ENCODE measurements around the gene SLC15A3.

SLC15A3 gene

GRCh38 chr11:60933416-60934123 lies 18.4 kb downstream of the SLC15A3 start:
- H3K27ac Mint-ChIP-seq, result no peak overlapping the region

GRCh38 chr11:60932605-60933356 lies 19.2 kb downstream of the SLC15A3 start:
- Mint-ChIP-seq H3K9me3 (no peaks in the 10 kb centered on the region), H3K4me3 (no peak overlapping the region), H3K36me3 (no peaks in the 10 kb centered on the region), H3K27ac (no peak overlapping the region), H3K4me1 (no peaks in the 10 kb centered on the region)
- no peak for ATAC-seq
- DNase-seq (ENCODE audit: low spot score in 2 of 2), result no peak

More at GRCh38 chr11:60933416-60934123, 18.4 kb downstream of the SLC15A3 start:
- Mint-ChIP-seq H3K4me3 (no peak overlapping the region), H3K9me3 (no peaks in the 10 kb centered on the region), H3K4me1 (no peaks in the 10 kb centered on the region), H3K36me3 (no peaks in the 10 kb centered on the region)
- no peak for DNase-seq (ENCODE audit: low spot score in 2 of 2)
- ATAC-seq, result no peak

- DNase-seq (ENCODE audit: low spot score in 2 of 2) (no peak), ATAC-seq (no peak)
- Mint-ChIP-seq H3K4me1 (peaks cover 8% of the 10 kb centered on the region), H3K9me3 (no peaks in the 10 kb centered on the region), H3K4me3 (no peak overlapping the region), H3K27ac (no peak overlapping the region), H3K36me3 (no peaks in the 10 kb centered on the region)
These were observed 20.1 kb downstream of the SLC15A3 start for GRCh38 chr11:60931917-60932316.

GRCh38 chr11:60930394-60930793 lies 21.6 kb downstream of the SLC15A3 start:
- no peak for ATAC-seq
- no peak for DNase-seq (ENCODE audit: low spot score in 2 of 2)
- H3K9me3 Mint-ChIP-seq, result no peaks in the 10 kb centered on the region
- H3K4me1 Mint-ChIP-seq, result peaks cover 18% of the 10 kb centered on the region
- H3K36me3 Mint-ChIP-seq, result no peaks in the 10 kb centered on the region
- H3K27ac Mint-ChIP-seq, result no peak overlapping the region
- H3K4me3 Mint-ChIP-seq, result no peak overlapping the region

- no peak overlapping the region for H3K4me3 Mint-ChIP-seq
- H3K36me3 Mint-ChIP-seq, result no peaks in the 10 kb centered on the region
- DNase-seq (ENCODE audit: low spot score in 2 of 2) (no peak), ATAC-seq (no peak)
- H3K27ac Mint-ChIP-seq, result no peak overlapping the region
- H3K9me3 Mint-ChIP-seq, result no peaks in the 10 kb centered on the region
- peaks cover 23% of the 10 kb centered on the region for H3K4me1 Mint-ChIP-seq
These were observed 22.2 kb downstream of the SLC15A3 start for GRCh38 chr11:60929764-60930163.

GRCh38 chr11:60928563-60929001 lies 23.4 kb downstream of the SLC15A3 start:
- Mint-ChIP-seq H3K36me3 (peaks cover under 1% of the 10 kb centered on the region), H3K9me3 (no peaks in the 10 kb centered on the region), H3K4me3 (no peak overlapping the region), H3K27ac (no peak overlapping the region), H3K4me1 (peaks cover 24% of the 10 kb centered on the region)
- ATAC-seq, result no peak
- no peak for DNase-seq (ENCODE audit: low spot score in 2 of 2)

- H3K4me3 Mint-ChIP-seq, result no peak overlapping the region
- no peaks in the 10 kb centered on the region for H3K9me3 Mint-ChIP-seq
- DNase-seq (ENCODE audit: low spot score in 2 of 2), result no peak
- H3K36me3 Mint-ChIP-seq, result peaks cover 11% of the 10 kb centered on the region
- ATAC-seq, result no peak
- H3K4me1 Mint-ChIP-seq, result peaks cover 31% of the 10 kb centered on the region
- H3K27ac Mint-ChIP-seq, result no peak overlapping the region
These were observed 24.4 kb downstream of the SLC15A3 start for GRCh38 chr11:60927600-60927999.

- Mint-ChIP-seq H3K27ac (no peak overlapping the region), H3K4me3 (no peak overlapping the region), H3K36me3 (peaks cover 16% of the 10 kb centered on the region), H3K9me3 (no peaks in the 10 kb centered on the region), H3K4me1 (peaks cover 35% of the 10 kb centered on the region)
- ATAC-seq, result no peak
- no peak for DNase-seq (ENCODE audit: low spot score in 2 of 2)
These were observed 24.8 kb downstream of the SLC15A3 start for GRCh38 chr11:60927061-60927592.

GRCh38 chr11:60926500-60926899 lies 25.5 kb downstream of the SLC15A3 start:
- Mint-ChIP-seq H3K4me1 (peaks cover 36% of the 10 kb centered on the region), H3K4me3 (no peak overlapping the region), H3K36me3 (peaks cover 22% of the 10 kb centered on the region), H3K9me3 (no peaks in the 10 kb centered on the region), H3K27ac (no peak overlapping the region)
- ATAC-seq (no peak), DNase-seq (ENCODE audit: low spot score in 2 of 2) (no peak)

GRCh38 chr11:60925868-60926267 lies 26.1 kb downstream of the SLC15A3 start:
- Mint-ChIP-seq H3K4me3 (peak overlapping the region; percentile 61), H3K4me1 (peaks cover 36% of the 10 kb centered on the region), H3K27ac (no peak overlapping the region), H3K9me3 (no peaks in the 10 kb centered on the region), H3K36me3 (peaks cover 28% of the 10 kb centered on the region)
- DNase-seq (ENCODE audit: low spot score in 2 of 2) (no peak), ATAC-seq (peak; percentile 14)

- DNase-seq (ENCODE audit: low spot score in 2 of 2), result no peak
- H3K36me3 Mint-ChIP-seq, result peaks cover 35% of the 10 kb centered on the region
- peak overlapping the region; percentile 61 for H3K4me3 Mint-ChIP-seq
- H3K4me1 Mint-ChIP-seq, result peaks cover 36% of the 10 kb centered on the region
- no peak overlapping the region for H3K27ac Mint-ChIP-seq
- no peaks in the 10 kb centered on the region for H3K9me3 Mint-ChIP-seq
- peak; percentile 33 for ATAC-seq
These were observed 26.8 kb downstream of the SLC15A3 start for GRCh38 chr11:60924906-60925853.

- ATAC-seq, result peak; percentile 20
- Mint-ChIP-seq H3K4me1 (peaks cover 44% of the 10 kb centered on the region), H3K36me3 (peaks cover 44% of the 10 kb centered on the region), H3K27ac (no peak within 1 kb of the TSS), H3K9me3 (no peaks in the 10 kb centered on the region), H3K4me3 (peak within 1 kb of the TSS; percentile 61)
- no peak for DNase-seq (ENCODE audit: low spot score in 2 of 2)
These were observed 27.7 kb downstream of the SLC15A3 start, which contains the start of gene TMEM132A for GRCh38 chr11:60924110-60924905. TMEM132A (plus strand) TSS chr11:60924460; CDS start chr11:60924634, 174 bp downstream.

GRCh38 chr11:60923800-60924109 lies 28.2 kb downstream of the SLC15A3 start:
- no peak overlapping the region for H3K27ac Mint-ChIP-seq
- peaks cover 46% of the 10 kb centered on the region for H3K4me1 Mint-ChIP-seq
- no peaks in the 10 kb centered on the region for H3K9me3 Mint-ChIP-seq
- H3K36me3 Mint-ChIP-seq, result peaks cover 47% of the 10 kb centered on the region
- no peak for ATAC-seq
- H3K4me3 Mint-ChIP-seq, result peak overlapping the region; percentile 61
- DNase-seq (ENCODE audit: low spot score in 2 of 2), result no peak

- no peak for ATAC-seq
- no peak overlapping the region for H3K27ac Mint-ChIP-seq
These were observed 28.6 kb downstream of the SLC15A3 start for GRCh38 chr11:60923326-60923725.

More at GRCh38 chr11:60923326-60923725, 28.6 kb downstream of the SLC15A3 start:
- no peak for DNase-seq (ENCODE audit: low spot score in 2 of 2)
- Mint-ChIP-seq H3K36me3 (peaks cover 47% of the 10 kb centered on the region), H3K9me3 (no peaks in the 10 kb centered on the region), H3K4me3 (peak overlapping the region; percentile 61), H3K4me1 (peaks cover 46% of the 10 kb centered on the region)

Measured in stimulated activated effector memory CD8-positive, alpha-beta T cell treated with anti-CD3 and anti-CD28 coated beads, Interleukin-12 subunit alpha, Interleukin-12 subunit beta, amount 100 ng/mL, for 72 hours (primary cell).